ENCODE data around the gene TMEM250. TPM values are rescaled to one million over a fixed set of nuclear protein-coding genes. Genes with fewer than 3 reads are reported as not detected.

The TMEM250 gene
- polyA plus RNA-seq, 1 of the 3 experiments (the other 2 are of a cell fraction) = 25.9 TPM

DNA sequence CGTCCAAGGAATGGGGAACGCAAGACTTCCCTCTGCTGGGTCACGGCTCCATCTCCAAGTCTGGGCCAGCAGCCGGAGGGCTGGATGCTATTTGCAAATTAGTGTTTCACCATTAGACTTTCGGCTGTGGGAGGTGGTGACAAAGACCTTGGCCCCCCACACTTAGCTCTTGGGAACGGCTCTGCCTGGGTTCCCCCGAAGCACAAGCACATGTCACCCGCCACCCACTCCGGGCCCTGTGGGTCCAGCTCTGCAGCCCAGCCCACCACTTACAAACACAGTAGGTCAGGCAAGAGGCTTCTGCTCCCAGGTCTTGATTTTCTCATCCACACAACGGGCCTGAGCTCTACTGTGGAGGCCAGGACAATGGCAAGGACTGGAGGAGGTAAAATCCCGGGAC is 25.8 kb upstream of the TMEM250 start:
- Histone ChIP-seq H2AFZ (ENCODE audit: low read depth) (no peak overlapping the region), H3K79me2 (ENCODE audit: insufficient read depth) (no peaks in the 10 kb centered on the region), H3K4me1 (ENCODE audit: control insufficient read depth in 1 of 2, insufficient read depth in 2 of 2, low read depth in 1 of 2, low read length in 1 of 2) (no peaks in the 10 kb centered on the region), H3F3A (replicated peaks; ENCODE audit: insufficient read depth) (no peaks in the 10 kb centered on the region), H3K9me2 (no peaks in the 10 kb centered on the region), H3K4me3 (ENCODE audit: low read depth in 2 of 2, low read length in 1 of 2) (no peak overlapping the region), H3K9me3 (no peaks in the 10 kb centered on the region), H3K36me3 (replicated peaks in 1 of 2; ENCODE audit: control insufficient read depth in 1 of 2, insufficient read depth in 2 of 2, low read length in 1 of 2) (no peaks in the 10 kb centered on the region), H3K4me2 (no peak overlapping the region), H3K27me3 (ENCODE audit: insufficient read depth) (peaks cover 27% of the 10 kb centered on the region; the same call in 1 of the 2 replicates), H3K27ac (ENCODE audit: low read depth in 2 of 2, low read length in 1 of 2) (no peak overlapping the region), H4K20me1 (ENCODE audit: insufficient read depth) (no peaks in the 10 kb centered on the region), H3K9ac (no peak overlapping the region)
- CTCF ChIA-PET = interaction anchor here (0.8 to 2.5 kb wide), 7 partner anchors 12 to 139 kb away, joined by 3 to 10 read pairs (median 5); no protein-coding TSS in a partner anchor
- no peak for DNase-seq
- no peak for TF ChIP-seq EP300 (IDR thresholded peaks at IDR 0.05; ENCODE audit: borderline replicate concordance in 1 of 2, low read depth in 1 of 2, low read length in 1 of 2)
- no peak for TF ChIP-seq CHD2 (IDR thresholded peaks at IDR 0.05; ENCODE audit: low read length, partially characterized antibody)
- no peak for TF ChIP-seq NRF1 (IDR thresholded peaks at IDR 0.05; ENCODE audit: low read depth, low read length)
- TF ChIP-seq, protein P1, sequence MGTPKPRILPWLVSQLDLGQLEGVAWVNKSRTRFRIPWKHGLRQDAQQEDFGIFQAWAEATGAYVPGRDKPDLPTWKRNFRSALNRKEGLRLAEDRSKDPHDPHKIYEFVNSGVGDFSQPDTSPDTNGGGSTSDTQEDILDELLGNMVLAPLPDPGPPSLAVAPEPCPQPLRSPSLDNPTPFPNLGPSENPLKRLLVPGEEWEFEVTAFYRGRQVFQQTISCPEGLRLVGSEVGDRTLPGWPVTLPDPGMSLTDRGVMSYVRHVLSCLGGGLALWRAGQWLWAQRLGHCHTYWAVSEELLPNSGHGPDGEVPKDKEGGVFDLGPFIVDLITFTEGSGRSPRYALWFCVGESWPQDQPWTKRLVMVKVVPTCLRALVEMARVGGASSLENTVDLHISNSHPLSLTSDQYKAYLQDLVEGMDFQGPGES (IDR thresholded peaks at IDR 0.05; ENCODE audit: low read depth, low read length) = no peak
- TF ChIP-seq SIN3A (IDR thresholded peaks at IDR 0.05; ENCODE audit: borderline replicate concordance, low read depth, low read length) = no peak
- no peak for TF ChIP-seq MXI1 (IDR thresholded peaks at IDR 0.05; ENCODE audit: low read depth, low read length)
- TF ChIP-seq GATA2 (CRISPR knock-in tag; IDR thresholded peaks at IDR 0.05) = no peak
- TF ChIP-seq RFX5 (IDR thresholded peaks at IDR 0.05; ENCODE audit: low read length) = no peak
- POLR2A ChIA-PET = no interaction called here
- WGBS (ENCODE audit: low lambda C conversion rate) = 61% methylated on average over 6 of the region's 11 CpGs

DNA sequence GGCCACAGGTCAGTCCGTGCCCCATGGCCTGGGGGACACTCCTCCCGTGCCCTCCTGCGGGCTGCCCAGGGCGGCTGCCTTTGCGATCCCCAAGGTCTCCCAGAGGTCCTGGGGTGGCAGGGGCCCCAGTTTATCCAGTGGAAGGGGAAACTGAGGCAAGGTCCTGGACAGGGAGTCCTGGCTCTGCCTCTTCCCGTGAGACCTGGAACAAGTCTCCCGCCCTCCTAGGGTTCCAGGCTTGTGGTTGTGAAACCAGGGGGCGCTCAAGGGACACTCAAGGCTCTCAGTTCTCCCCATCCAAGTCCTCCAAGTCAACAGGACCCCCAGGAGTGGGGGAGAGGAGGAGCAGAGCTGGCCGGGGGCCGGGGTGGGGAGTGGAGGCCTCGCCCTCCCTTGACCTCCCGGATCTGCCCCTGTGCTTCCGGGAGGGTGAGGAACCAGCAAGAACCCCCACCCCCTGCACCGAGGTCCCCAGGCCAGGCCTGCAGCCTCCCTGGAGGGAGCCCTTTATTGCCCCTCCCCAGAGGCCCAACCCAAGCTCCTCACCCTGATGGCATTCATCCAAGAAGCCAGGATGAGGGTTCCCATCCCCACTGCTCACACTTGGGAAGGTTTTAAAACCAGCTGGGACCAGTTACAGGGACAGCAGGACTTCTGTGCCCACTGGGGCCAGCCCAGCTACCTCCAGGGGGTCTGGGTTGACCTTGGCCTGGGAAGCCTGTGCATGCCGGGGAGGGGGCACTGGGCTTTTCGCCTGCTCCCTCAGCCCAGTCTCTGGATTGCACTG is 24.7 kb upstream of the TMEM250 start:
- no peaks in the 10 kb centered on the region for H3F3A ChIP-seq (replicated peaks; ENCODE audit: insufficient read depth)
- H3K9me3 ChIP-seq = no peaks in the 10 kb centered on the region
- no peaks in the 10 kb centered on the region for H3K36me3 ChIP-seq (replicated peaks in 1 of 2; ENCODE audit: control insufficient read depth in 1 of 2, insufficient read depth in 2 of 2, low read length in 1 of 2)
- DNase-seq = peak; percentile 57
- ChIA-PET POLR2A (no interaction called here), CTCF (interaction anchor here (0.8 to 2.5 kb wide), 6 partner anchors 11 to 141 kb away, joined by 3 to 10 read pairs (median 6); no protein-coding TSS in a partner anchor)
- no peaks in the 10 kb centered on the region for H3K9me2 ChIP-seq
- peaks cover 30% of the 10 kb centered on the region for H3K27me3 ChIP-seq (ENCODE audit: insufficient read depth)
- H3K4me1 ChIP-seq (ENCODE audit: control insufficient read depth in 1 of 2, insufficient read depth in 2 of 2, low read depth in 1 of 2, low read length in 1 of 2) = no peaks in the 10 kb centered on the region
- TF ChIP-seq, protein P2, sequence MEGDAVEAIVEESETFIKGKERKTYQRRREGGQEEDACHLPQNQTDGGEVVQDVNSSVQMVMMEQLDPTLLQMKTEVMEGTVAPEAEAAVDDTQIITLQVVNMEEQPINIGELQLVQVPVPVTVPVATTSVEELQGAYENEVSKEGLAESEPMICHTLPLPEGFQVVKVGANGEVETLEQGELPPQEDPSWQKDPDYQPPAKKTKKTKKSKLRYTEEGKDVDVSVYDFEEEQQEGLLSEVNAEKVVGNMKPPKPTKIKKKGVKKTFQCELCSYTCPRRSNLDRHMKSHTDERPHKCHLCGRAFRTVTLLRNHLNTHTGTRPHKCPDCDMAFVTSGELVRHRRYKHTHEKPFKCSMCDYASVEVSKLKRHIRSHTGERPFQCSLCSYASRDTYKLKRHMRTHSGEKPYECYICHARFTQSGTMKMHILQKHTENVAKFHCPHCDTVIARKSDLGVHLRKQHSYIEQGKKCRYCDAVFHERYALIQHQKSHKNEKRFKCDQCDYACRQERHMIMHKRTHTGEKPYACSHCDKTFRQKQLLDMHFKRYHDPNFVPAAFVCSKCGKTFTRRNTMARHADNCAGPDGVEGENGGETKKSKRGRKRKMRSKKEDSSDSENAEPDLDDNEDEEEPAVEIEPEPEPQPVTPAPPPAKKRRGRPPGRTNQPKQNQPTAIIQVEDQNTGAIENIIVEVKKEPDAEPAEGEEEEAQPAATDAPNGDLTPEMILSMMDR (IDR thresholded peaks at IDR 0.05) = peak; percentile 26; the same call in 1 of the 2 replicates
- TF ChIP-seq FOXJ3 (CRISPR knock-in tag; IDR thresholded peaks at IDR 0.05) (no peak), RAD21 (IDR thresholded peaks at IDR 0.05; ENCODE audit: low read length) (peak; percentile 36)
- no peaks in the 10 kb centered on the region for H4K20me1 ChIP-seq (ENCODE audit: insufficient read depth)
- H3K4me3 ChIP-seq (ENCODE audit: low read depth in 2 of 2, low read length in 1 of 2) = no peak overlapping the region
- no peak overlapping the region for H3K4me2 ChIP-seq
- 70% methylated on average over 4 of the region's 16 CpGs for WGBS (ENCODE audit: low lambda C conversion rate)
- H3K9ac ChIP-seq = no peak overlapping the region
- no peaks in the 10 kb centered on the region for H3K79me2 ChIP-seq (ENCODE audit: insufficient read depth)
- no peak overlapping the region for H3K27ac ChIP-seq (ENCODE audit: low read depth in 2 of 2, low read length in 1 of 2)
- H2AFZ ChIP-seq (ENCODE audit: low read depth) = no peak overlapping the region

Data from SK-N-SH (cell line).